Loucy (cell line): ENCODE data around the gene CR1.

ENCODE experiments used
- H2AFZ ChIP-seq: fragments of 200-600 bp; sonication (generic); 2 replicates; pipeline ENCODE4 v1.6.0; 2016; ENCODE audit warnings: antibody characterized with exemption, mild to moderate bottlenecking, low read length, moderate library complexity
- H3F3A ChIP-seq: fragments of 200-600 bp; 2 replicates; pipeline ENCODE4 v1.6.0; 2016; ENCODE audit warnings: antibody characterized with exemption, low read depth, mild to moderate bottlenecking
- H3K27me3 ChIP-seq: fragments of 200-600 bp; sonication (generic); 2 replicates; pipeline ENCODE4 v1.6.1; 2014; ENCODE audit warnings: low read length, mild to moderate bottlenecking; ENCODE audit not compliant: insufficient read depth, poor library complexity, severe bottlenecking
- H3K36me3 ChIP-seq: fragments of 200-600 bp; sonication (generic); 2 replicates; pipeline ENCODE4 v1.6.1; 2016; ENCODE audit warnings: low read length; ENCODE audit not compliant: insufficient read depth
- H3K4me1 ChIP-seq: fragments of 200-600 bp; sonication (generic); 2 replicates; pipeline ENCODE4 v1.5.1; 2014; ENCODE audit warnings: low read length, mild to moderate bottlenecking; ENCODE audit not compliant: insufficient read depth, poor library complexity, severe bottlenecking
- H3K4me2 ChIP-seq: fragments of 200-600 bp; sonication (generic); 2 replicates; pipeline ENCODE4 v1.6.0; 2014; ENCODE audit warnings: antibody characterized with exemption, low read length, low read depth, mild to moderate bottlenecking; ENCODE audit not compliant: poor library complexity, severe bottlenecking
- H3K4me3 ChIP-seq: fragments of 200-600 bp; sonication (generic); 2 replicates; pipeline ENCODE4 v1.5.1; 2014; ENCODE audit warnings: low read length, mild to moderate bottlenecking, mixed read lengths; ENCODE audit not compliant: poor library complexity, severe bottlenecking
- H3K79me2 ChIP-seq: fragments of 200-600 bp; sonication (generic); 2 replicates; pipeline ENCODE4 v1.6.1; 2014; ENCODE audit warnings: low read length; ENCODE audit not compliant: insufficient read depth
- H3K9ac ChIP-seq: fragments of 200-600 bp; sonication (generic); 2 replicates; pipeline ENCODE4 v1.6.0; 2014; ENCODE audit warnings: mild to moderate bottlenecking, low read depth, low read length, moderate library complexity; ENCODE audit not compliant: poor library complexity, severe bottlenecking
- H3K9me2 ChIP-seq: fragments of 200-600 bp; sonication (generic); replicated peaks from 2 replicates; pipeline ENCODE4 v1.6.1; 2016; ENCODE audit warnings: low read depth, low read length, mixed read lengths
- H3K9me3 ChIP-seq: fragments of 200-600 bp; sonication (generic); 2 replicates; pipeline ENCODE4 v1.6.1; 2014; ENCODE audit warnings: mild to moderate bottlenecking, antibody characterized with exemption, low read length, low read depth; ENCODE audit not compliant: insufficient read depth
- H4K20me1 ChIP-seq: fragments of 200-600 bp; sonication (generic); 2 replicates; pipeline ENCODE4 v1.6.0; 2014; ENCODE audit warnings: antibody characterized with exemption, low read length, mild to moderate bottlenecking; ENCODE audit not compliant: insufficient read depth, poor library complexity, severe bottlenecking
- EZH2phosphoT487 ChIP-seq: fragments of 200-600 bp; IDR thresholded peaks from 2 replicates; pipeline ENCODE4 v1.6.1; 2018; ENCODE audit warnings: antibody characterized with exemption, mild to moderate bottlenecking, moderate library complexity, borderline replicate concordance
- TF ChIP-seq, protein P1 (sequence below): fragments of 200-600 bp; sonication (generic); conservative IDR thresholded peaks from 2 replicates; pipeline ENCODE4 v1.5.1; 2014; ENCODE audit warnings: mild to moderate bottlenecking, antibody characterized with exemption, low read length

The CR1 gene

DNA sequence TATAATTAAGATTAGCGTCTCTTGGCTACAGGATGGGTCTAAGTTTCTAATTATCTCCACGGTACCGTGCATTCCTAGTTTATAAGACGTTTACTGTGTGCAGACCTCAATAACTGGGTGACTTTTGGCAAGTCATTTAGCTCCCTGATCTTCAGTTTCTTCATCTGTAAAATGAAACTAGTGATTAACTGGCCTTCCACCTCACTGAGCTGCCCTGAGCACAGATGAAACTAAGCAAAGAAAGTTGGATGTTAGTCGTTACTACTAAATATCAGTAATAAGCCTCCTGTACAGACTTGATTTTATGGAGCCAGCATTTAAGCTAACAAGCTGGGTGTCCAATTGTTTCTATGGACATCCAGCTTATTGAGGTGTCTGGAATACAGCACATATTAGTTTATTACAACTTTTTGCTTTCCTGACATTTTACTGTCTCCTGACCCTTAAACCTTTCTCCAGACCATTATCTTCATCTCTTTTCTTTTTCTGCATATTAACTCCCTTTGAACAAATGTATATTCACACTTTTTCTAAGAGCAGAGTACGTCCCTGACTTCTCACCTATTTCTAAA, 40.7 kb upstream of the CR1 start:
- Histone ChIP-seq H3K79me2 (no peaks in the 10 kb centered on the region), H3K36me3 (no peaks in the 10 kb centered on the region), H2AFZ (peak overlapping the region; percentile 29; the same call in 1 of the 2 replicates), H4K20me1 (no peaks in the 10 kb centered on the region), H3K9me3 (no peaks in the 10 kb centered on the region), H3F3A (no peaks in the 10 kb centered on the region), H3K4me1 (no peaks in the 10 kb centered on the region), H3K4me2 (peak overlapping the region; percentile 59), H3K9ac (no peak overlapping the region), H3K9me2 (no peaks in the 10 kb centered on the region), H3K4me3 (no peak overlapping the region), H3K27me3 (peaks cover 39% of the 10 kb centered on the region)
- TF ChIP-seq EZH2phosphoT487 = no peak
- TF ChIP-seq, protein P1, sequence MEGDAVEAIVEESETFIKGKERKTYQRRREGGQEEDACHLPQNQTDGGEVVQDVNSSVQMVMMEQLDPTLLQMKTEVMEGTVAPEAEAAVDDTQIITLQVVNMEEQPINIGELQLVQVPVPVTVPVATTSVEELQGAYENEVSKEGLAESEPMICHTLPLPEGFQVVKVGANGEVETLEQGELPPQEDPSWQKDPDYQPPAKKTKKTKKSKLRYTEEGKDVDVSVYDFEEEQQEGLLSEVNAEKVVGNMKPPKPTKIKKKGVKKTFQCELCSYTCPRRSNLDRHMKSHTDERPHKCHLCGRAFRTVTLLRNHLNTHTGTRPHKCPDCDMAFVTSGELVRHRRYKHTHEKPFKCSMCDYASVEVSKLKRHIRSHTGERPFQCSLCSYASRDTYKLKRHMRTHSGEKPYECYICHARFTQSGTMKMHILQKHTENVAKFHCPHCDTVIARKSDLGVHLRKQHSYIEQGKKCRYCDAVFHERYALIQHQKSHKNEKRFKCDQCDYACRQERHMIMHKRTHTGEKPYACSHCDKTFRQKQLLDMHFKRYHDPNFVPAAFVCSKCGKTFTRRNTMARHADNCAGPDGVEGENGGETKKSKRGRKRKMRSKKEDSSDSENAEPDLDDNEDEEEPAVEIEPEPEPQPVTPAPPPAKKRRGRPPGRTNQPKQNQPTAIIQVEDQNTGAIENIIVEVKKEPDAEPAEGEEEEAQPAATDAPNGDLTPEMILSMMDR = no peak

- H3K4me1 ChIP-seq = no peaks in the 10 kb centered on the region
- H3K4me2 ChIP-seq = no peak overlapping the region
- peaks cover 24% of the 10 kb centered on the region for H3K27me3 ChIP-seq
- no peak for TF ChIP-seq EZH2phosphoT487
- TF ChIP-seq, protein P1 = no peak
- H4K20me1 ChIP-seq = no peaks in the 10 kb centered on the region
- H3F3A ChIP-seq = no peaks in the 10 kb centered on the region
- H3K36me3 ChIP-seq = no peaks in the 10 kb centered on the region
- no peak overlapping the region for H2AFZ ChIP-seq
- H3K9ac ChIP-seq = no peak overlapping the region
- H3K9me2 ChIP-seq = no peaks in the 10 kb centered on the region
- no peak overlapping the region for H3K4me3 ChIP-seq
- H3K9me3 ChIP-seq = no peaks in the 10 kb centered on the region
- H3K79me2 ChIP-seq = no peaks in the 10 kb centered on the region
These were observed 37.5 kb upstream of the CR1 start for GRCh38 chr1:207458414-207458813.

DNA sequence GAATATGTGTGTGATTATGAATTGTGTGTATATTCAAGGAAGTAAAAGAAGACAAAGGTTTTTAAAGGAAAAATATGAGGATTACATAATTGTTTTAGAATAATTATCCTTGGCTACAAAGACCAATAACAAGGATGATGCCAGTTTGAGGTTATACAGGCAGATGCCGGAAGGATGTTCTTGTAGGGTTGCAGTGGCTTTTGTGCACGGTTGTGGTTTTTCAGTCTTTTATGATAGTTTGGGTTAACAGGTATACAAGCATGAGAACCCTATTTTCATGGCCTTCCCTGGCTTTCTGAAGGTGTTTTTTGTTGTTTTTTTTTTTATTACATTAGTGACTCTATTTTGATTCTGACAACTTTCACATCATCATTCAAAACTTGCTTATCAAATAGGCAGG, 36.9 kb upstream of the CR1 start:
- no peak overlapping the region for H3K4me2 ChIP-seq
- TF ChIP-seq, protein P1 = no peak
- no peak for TF ChIP-seq EZH2phosphoT487
- no peaks in the 10 kb centered on the region for H3K9me3 ChIP-seq
- H3F3A ChIP-seq = no peaks in the 10 kb centered on the region
- no peaks in the 10 kb centered on the region for H3K4me1 ChIP-seq
- H2AFZ ChIP-seq = no peak overlapping the region
- H3K9ac ChIP-seq = no peak overlapping the region
- no peak overlapping the region for H3K4me3 ChIP-seq
- peaks cover 19% of the 10 kb centered on the region for H3K27me3 ChIP-seq
- no peaks in the 10 kb centered on the region for H3K36me3 ChIP-seq
- H3K79me2 ChIP-seq = no peaks in the 10 kb centered on the region
- no peaks in the 10 kb centered on the region for H4K20me1 ChIP-seq
- H3K9me2 ChIP-seq = no peaks in the 10 kb centered on the region
